DMS114 treated with DMSO at 0.1 percent for 48 hours (cell line): ENCODE results near the gene CTSL.

ENCODE experiments used
- DNase-seq: peaks from one replicate; lab custom pipeline; 2025; ENCODE audit not compliant: unreplicated experiment; lab: John Stamatoyannopoulos, UW

CTSL gene

GRCh38 chr9:87699835-87700234, 26.1 kb upstream of the CTSL start:
- no peak for DNase-seq

GRCh38 chr9:87701491-87701890, 24.4 kb upstream of the CTSL start:
- DNase-seq = no peak

GRCh38 chr9:87701931-87702421, 23.9 kb upstream of the CTSL start:
- DNase-seq = no peak

- DNase-seq = no peak
Measured at GRCh38 chr9:87702921-87703320, 23.0 kb upstream of the CTSL start.

GRCh38 chr9:87703636-87704276, 22.2 kb upstream of the CTSL start:
- DNase-seq = no peak

GRCh38 chr9:87704342-87704741, 21.6 kb upstream of the CTSL start:
- no peak for DNase-seq

GRCh38 chr9:87706066-87706739, 19.7 kb upstream of the CTSL start:
- no peak for DNase-seq

GRCh38 chr9:87707805-87708506, 18.0 kb upstream of the CTSL start:
- no peak for DNase-seq

GRCh38 chr9:87708546-87708945, 17.4 kb upstream of the CTSL start:
- DNase-seq = no peak

GRCh38 chr9:87708986-87709728, 16.8 kb upstream of the CTSL start:
- DNase-seq = no peak

GRCh38 chr9:87710443-87710842, 15.5 kb upstream of the CTSL start:
- DNase-seq = no peak

- no peak for DNase-seq
Measured at GRCh38 chr9:87711857-87712800, 13.8 kb upstream of the CTSL start.

- DNase-seq = no peak
Measured at GRCh38 chr9:87712801-87713277, 13.1 kb upstream of the CTSL start.

- no peak for DNase-seq
Measured at GRCh38 chr9:87713278-87713987, 12.5 kb upstream of the CTSL start.

- no peak for DNase-seq
Measured at GRCh38 chr9:87713988-87714330, 12.0 kb upstream of the CTSL start.

- DNase-seq = no peak
Measured at GRCh38 chr9:87714819-87715218, 11.1 kb upstream of the CTSL start.

- no peak for DNase-seq
Measured at GRCh38 chr9:87716141-87716540, 9.8 kb upstream of the CTSL start.

GRCh38 chr9:87717456-87717855, 8.5 kb upstream of the CTSL start:
- no peak for DNase-seq

- no peak for DNase-seq
Measured at GRCh38 chr9:87718231-87718630, 7.7 kb upstream of the CTSL start.
